Measurements from ENCODE around the gene TOP2A.

Gene TOP2A

DNA sequence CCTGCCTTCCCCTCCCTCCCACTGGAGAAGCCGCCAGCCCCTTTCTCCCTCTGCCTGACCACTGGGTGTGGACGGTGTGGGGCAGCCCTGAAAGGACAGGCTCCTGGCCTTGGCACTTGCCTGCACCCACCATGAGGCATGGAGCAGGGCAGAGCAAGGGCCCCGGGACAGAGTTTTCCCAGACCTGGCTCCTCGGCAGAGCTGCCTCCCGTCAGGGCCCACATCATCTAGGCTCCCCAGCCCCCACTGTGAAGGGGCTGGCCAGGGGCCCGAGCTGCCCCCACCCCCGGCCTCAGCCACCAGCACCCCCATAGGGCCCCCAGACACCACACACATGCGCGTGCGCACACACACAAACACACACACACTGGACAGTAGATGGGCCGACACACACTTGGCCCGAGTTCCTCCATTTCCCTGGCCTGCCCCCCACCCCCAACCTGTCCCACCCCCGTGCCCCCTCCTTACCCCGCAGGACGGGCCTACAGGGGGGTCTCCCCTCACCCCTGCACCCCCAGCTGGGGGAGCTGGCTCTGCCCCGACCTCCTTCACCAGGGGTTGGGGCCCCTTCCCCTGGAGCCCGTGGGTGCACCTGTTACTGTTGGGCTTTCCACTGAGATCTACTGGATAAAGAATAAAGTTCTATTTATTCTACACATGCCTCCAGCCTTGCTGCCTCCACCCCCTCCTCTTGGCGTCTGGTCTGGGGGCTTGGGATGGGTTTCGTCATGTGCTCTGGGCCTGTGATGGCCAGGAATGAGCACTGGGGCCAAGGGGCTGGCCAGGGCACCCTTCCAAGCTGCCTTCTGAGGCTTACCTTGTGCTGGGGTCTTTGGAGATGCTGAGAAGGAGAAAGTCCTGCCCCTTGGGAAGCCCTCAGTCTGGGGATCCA, 60.5 kb downstream of the TOP2A start:
- DNase-seq (ENCODE audit: low read depth), result no peak

DNA sequence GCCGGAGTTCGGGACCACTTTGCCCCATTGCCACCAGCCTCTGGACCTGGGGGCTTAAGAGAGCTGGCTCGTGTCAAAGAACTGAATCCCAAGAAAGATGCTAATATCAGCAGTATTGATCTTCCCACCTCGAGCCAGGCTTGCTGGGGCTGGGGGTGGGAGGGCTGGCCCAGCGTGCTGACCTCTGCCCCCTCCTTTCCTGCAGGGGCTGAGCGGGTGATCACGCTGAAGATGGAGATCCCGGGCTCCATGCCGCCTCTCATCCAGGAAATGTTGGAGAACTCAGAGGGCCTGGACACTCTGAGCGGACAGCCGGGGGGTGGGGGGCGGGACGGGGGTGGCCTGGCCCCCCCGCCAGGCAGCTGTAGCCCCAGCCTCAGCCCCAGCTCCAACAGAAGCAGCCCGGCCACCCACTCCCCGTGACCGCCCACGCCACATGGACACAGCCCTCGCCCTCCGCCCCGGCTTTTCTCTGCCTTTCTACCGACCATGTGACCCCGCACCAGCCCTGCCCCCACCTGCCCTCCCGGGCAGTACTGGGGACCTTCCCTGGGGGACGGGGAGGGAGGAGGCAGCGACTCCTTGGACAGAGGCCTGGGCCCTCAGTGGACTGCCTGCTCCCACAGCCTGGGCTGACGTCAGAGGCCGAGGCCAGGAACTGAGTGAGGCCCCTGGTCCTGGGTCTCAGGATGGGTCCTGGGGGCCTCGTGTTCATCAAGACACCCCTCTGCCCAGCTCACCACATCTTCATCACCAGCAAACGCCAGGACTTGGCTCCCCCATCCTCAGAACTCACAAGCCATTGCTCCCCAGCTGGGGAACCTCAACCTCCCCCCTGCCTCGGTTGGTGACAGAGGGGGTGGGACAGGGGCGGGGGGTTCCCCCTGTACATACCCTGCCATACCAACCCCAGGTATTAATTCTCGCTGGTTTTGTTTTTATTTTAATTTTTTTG, 61.6 kb downstream of the TOP2A start:
- DNase-seq (ENCODE audit: low read depth), result no peak

DNA sequence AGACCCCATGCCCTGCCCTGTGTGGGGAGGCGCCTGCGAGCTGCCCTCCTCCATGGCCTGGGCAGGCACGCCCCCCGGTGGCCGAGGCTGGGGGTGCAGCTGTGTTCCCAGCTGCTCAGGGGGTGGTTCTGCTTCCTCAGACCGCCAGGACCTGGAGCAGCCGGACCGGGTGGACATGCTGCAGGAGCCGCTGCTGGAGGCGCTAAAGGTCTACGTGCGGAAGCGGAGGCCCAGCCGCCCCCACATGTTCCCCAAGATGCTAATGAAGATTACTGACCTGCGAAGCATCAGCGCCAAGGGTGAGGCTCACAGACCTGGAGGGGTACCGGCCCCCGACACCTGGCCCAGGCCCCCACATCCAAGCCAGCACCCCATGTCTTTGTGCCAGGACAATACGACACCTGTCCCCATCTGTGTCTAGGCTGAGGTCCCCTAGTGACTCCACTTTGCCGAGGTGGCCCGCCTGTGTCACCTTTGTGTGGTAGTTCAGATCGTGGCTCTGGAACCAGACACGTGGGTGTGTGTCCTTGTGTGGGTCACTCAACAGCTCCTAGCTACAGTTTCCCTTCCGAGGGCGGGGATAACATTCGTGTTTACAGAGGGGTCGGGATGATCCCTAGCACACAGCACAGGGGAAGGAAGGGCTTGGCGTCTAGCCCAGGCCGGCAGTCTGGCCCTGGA, 62.4 kb downstream of the TOP2A start:
- no peak for DNase-seq (ENCODE audit: low read depth)

DNA sequence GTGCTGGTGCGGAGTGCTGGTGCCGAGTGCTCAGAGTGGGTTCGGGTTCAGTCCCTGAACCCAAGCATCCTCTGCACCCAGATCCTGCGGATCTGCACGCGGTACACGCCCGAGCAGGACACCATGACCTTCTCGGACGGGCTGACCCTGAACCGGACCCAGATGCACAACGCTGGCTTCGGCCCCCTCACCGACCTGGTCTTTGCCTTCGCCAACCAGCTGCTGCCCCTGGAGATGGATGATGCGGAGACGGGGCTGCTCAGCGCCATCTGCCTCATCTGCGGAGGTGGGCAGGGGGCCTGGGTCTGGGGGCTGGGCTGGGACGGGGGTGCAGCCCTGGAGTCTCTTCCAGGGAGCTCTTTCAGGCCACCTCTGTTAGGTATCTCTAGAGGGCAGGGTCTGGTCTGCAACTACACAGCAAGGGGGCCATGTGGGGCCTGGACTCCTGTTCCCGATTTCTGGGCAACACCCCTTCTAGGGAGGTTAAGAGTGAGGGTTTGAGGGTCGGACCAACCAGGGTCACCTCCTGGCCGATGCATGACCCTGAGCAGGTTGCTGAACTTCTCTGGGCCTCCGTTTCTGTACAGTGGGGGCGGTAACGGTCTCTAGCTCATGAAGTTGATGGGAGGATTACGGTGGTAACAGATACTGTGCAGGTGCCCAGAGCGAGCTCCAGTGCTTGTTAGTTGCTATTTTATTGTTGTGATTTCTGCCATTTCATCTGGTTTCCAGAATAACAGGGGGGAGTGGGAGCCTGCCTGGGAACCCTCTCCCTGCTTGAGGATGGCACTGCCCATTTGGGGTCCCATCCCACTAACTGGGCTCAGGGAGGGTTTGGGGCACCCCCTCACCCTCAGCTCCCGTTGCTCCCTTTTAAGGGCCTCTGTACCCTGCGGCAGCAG, 63.2 kb downstream of the TOP2A start:
- DNase-seq (ENCODE audit: low read depth), result no peak

DNA sequence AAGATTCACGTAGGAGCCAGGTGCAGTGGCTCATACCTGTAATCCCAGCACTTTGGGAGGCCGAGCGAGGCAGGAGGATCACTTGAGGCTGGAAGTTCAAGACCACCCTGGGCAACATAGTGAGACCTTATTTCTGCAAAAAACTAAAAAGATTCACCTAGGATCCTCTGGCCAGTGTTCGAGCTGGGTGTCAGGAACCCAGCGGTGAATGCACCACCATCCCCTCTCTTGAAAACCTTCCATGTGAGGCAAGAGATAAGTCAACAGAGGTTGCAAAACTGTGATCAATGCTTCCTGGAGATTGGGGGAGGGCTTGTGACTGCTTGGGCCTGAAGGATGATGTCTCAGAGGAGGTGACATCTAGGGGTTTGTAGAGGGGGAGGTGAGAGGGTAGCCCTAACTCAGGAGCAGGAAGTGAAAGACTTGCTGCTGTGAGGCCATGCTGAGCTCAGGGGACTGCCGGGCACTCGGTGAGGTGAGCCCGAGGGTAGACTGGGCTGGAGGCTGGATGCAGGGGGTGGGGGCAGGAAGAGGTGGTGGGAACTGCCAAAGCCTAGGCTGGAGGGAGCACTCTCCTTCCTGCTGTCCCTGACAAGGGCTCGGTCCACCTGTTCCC, 64.8 kb downstream of the TOP2A start:
- DNase-seq (ENCODE audit: low read depth), result no peak

DNA sequence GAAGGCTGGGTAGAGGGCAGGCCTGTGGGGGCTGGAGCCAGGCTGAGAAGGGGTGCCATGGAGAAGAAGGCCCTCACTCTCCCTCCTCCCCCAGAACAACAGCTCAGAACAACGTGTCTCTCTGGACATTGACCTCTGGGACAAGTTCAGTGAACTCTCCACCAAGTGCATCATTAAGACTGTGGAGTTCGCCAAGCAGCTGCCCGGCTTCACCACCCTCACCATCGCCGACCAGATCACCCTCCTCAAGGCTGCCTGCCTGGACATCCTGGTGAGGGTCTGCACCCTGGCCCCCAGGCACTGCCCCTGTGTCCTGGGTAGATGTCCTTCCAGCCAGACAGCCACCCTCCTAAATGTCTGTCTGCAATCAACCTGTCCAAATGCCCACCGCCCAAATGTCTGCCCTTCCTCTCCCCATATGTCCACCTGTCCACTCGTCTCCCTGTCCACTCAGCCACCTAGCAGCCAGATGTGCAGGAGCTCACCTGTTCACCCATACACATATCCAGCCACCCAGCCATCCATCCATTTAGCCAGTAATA, 65.4 kb downstream of the TOP2A start:
- no peak for DNase-seq (ENCODE audit: low read depth)

DNA sequence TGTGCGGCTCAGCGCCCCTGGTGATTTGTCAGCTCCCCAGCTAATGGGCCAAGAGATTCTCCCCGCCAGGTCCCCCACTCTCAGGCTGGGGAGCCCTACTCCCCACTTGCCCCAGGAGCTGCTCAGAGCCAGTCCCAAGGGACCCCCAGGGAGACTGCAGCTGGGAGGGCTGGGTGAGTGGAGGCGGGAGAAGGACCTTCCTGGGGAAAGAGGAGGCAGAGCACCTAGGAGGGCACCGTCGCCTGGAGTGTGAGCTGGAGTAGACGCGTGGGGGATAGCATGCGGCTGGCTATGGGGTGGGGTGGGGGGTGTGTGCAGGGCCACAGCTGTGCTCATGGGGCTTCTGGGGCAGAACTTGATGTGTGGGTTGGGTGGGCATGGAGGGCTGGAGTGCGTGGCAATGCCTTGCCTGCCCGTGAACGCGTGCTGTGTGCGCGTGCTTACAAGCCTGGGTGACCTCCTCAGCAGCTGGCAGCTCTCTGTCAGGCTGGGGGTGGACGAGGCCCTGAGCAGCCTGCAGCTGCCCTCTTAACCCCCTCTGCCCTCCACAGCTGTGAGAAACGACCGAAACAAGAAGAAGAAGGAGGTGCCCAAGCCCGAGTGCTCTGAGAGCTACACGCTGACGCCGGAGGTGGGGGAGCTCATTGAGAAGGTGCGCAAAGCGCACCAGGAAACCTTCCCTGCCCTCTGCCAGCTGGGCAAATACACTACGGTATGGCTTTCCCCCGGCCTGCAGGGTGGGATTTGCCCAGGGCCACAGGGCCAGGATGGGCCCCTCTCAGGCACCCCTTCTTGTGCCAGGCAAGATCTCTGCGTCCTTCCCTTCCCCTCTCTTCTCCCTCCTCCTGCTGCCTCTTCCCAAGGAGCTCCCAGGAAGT, 66.1 kb downstream of the TOP2A start:
- no peak for DNase-seq (ENCODE audit: low read depth)

DNA sequence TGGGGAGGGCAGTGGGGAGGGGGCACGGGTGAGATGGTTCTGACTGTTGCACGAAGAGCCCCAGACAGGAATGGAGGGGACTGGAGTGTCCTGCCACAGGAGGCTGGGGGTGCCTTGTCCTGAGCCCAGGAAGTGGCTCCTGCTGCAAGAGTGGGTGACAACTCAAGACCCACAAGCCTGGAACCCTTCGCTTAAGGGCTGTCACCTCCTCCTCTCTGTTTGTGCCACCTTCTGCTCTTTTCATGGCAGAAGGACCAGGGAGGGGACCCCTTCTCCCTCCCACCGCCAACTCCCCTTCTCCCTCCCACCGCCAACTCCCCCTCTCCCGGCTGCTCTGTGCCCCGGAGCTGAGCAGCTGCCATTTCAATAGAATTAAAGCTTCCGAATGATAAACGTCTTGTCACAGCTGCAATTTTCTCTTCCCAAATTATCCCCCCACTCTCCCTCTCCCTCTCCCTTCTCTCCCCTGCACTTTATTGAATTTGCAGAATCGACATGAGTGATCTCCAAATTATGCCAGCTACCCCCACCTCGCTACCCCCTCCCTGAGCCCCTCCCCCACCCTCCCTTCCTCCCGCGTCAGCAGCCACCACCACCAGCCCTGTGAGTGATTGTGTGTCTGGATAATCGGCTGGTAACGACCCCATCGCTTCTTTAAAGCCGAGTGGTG, 66.9 kb downstream of the TOP2A start:
- DNase-seq (ENCODE audit: low read depth), result no peak

DNA sequence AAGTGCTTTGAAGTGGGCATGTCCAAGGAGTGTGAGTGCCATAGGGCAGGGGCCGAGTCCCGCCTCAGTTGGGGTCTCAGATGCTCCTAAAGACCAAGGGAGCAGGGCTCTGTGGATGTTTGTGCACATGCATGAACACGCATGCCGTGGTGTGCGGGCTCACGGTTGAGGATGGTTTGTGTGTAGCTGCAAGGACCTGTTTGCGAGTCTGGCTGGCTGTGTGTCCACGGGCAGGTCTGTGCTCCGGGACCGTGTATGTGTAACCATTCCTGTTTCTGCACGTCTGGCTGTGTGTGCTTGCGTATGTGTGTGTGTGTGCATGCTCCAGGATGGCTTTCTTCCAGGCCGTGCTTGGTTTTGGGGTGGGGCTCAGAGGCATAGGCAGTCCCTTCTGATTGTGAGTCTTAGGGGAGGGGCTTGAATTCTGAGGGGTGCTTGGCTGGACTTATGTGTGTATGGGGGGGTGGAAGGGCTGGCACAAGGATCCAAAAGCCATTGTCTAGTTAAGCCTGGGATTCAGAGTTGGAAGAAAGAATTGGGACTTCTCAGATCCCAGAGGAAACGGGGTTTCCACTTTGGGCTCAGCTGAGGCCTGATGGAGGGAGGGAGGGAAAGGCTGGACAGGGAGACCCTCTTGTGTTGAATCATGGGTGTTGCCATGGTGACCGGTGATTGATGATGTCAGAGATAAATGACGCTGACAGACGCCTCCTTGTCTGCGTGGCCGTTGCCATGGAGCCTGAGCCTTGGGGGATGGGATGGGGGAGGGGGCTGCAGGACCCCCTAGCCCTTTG, 67.6 kb downstream of the TOP2A start:
- no peak for DNase-seq (ENCODE audit: low read depth)

DNA sequence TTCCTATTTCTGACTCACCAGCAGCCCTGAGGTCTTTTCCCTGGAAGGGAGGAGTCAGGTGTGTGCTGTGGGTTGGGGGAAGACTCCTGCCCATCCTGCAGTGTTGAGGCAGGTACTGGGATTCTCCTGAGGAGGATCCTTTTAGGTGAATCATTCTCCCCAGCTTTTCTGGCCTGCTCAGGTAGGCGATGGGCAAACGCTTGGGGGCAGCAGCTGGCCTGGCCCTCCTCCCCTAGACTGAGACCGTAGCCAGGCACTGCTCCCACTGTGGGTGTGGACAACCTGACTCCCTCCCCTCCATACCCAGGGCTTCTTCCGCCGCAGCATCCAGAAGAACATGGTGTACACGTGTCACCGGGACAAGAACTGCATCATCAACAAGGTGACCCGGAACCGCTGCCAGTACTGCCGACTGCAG, 68.2 kb downstream of the TOP2A start:
- no peak for DNase-seq (ENCODE audit: low read depth)

DNA sequence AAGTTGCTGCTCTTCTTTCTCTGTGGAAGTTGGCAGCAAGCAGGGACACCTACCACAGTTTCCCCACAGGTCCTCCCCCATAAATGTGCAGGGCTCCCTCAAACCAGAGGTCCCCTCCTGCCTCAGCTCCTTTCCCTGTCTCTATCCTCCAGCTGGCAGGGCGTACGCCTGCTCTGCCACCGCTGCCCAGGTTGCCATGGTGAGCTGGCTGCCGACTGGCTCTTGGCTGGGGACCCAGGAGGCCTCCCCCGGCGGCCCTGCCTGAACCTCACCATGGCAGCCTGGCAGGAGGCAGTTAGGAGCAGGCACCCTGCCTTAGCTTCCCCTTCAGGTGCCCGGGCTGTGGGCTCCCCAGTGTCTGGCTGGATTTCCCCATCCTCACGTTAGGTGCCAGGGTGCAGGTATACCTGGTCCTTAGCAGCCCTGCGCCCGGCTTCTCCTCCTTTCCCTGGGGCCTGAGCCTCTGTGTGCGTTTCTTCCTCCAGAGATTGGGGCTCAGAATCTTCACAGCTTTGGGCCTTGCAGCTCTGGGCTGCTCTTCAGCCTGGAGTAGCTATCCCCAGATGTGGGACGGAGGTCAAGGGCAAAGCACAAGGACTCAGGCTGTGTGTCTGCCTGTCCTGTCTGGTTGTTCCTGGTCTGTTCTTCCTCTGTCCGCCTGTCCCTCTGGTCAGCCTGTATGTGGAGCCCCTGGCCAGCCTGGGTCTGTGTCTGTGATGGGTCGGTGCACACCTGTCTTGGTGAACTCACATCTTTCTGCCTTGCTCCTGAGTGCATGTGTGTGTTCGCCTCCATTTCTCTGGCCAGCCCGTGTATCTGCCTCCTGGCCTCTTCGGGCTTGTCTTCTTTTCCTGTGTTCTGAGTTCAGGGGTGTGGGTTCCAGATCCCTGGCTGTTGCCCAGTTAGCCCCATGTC, 68.9 kb downstream of the TOP2A start:
- DNase-seq (ENCODE audit: low read depth), result no peak

DNA sequence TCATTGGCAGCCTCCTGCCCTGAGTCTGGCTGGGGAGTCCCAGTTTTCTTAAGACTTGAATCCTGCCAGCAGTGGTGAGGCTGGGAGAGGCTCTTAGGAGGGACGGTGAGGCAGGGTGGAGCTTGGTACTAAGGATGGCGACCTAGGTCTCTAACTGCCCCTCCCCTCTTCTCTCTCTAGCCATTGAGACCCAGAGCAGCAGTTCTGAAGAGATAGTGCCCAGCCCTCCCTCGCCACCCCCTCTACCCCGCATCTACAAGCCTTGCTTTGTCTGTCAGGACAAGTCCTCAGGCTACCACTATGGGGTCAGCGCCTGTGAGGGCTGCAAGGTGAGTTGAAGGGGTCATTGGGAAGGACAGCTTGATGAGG, 69.6 kb downstream of the TOP2A start:
- DNase-seq (ENCODE audit: low read depth), result no peak

DNA sequence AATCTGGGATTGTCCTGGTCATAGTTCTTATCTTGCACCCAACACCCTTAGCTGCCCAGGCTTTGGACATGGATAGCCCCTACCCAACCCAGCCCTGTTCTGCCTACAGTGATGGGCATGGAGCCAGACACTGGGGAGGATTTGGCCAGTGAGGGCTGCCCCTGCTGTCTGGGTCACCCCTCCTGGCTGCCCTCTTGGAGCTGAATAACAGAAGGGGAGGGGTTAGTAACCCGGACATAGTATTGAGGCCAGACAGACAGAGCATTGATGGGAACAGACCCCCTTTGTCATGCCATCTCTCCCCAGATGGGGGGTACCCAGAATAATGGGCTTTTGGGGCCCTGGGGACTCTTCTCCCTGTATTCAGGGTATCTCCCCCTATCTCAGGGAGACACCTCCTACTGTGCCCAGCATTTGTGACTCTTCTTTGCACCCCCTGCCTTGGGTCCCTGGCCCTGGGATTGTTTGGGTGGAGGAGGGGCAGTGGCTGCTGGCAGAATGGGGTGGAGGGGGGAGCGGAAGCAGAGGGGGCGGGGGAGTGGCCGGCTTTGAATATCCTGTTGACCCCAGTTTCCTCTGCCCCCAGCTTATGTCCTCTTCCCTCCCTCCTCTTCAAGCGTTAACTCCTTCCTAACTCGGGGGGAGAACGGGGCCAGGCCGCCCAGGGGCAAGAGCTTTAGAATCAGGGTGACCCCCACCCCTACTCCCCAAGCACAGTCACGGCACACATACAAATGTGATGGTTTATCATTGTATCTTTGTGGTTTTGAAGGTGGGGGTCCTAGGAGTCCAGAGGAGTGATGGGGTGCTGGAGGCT, 70.2 kb downstream of the TOP2A start:
- no peak for DNase-seq (ENCODE audit: low read depth)

DNA sequence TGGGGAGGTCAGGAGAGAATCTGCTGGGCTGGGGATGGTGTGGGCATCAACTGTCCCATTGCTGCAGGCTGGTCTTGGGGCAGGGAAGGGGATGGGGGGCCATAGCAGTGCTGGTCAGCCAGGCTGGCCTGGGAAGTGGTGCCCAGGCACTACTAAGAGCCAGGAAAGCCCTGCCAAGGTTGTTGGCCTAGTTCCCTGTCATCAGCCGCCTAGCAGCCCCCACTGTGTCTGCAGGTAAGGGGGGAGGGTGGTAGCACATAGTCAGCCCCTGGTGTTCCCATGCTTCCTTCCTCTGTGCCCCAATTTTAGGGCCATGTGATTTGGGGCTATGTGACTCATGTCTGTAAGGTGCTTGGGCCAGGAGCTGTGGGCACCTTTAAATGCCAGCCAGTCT, 70.9 kb downstream of the TOP2A start:
- no peak for DNase-seq (ENCODE audit: low read depth)

DNA sequence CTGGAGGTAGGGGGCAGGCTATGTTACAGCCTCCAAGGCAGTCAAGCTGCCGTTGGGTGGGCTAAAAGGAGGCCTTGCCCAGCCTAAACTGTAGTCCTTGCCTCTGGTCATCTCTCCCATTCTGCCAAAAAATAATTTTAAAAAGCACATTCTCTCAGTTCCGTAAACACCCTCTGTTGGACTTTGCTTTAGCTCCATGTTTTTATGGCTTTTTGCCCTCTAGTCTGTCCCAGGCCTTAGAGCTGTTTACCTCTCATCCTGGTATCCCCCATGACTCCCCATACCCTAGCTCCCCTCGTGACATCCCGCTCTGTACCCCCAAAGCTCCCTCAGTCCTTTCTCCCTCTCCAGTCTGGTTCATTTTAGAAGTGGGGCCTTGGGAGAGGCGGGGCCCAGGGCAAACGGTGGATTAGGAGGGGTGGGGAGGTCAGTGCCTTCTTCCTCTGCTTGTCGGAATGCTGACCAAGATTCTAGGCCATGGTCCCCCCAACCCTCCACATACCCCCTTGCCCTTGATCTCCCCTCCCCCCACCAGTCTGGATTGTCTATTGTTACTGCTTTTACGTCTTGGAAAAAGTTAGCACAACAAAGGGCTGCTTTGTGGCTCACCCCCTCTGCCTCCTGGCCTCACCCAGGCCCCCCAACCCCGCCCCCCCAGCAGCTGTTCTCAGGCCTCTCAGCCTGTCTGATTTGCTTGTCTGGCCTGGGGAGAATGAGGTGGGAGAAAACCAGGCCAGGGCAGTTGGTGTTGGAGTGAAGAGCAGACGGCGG, 71.5 kb downstream of the TOP2A start:
- no peak for DNase-seq (ENCODE audit: low read depth)
